ENCODE results near the gene NSMF. TPM values are rescaled to one million over a fixed set of nuclear protein-coding genes. Genes with fewer than 3 reads are reported as not detected.

The NSMF gene
- total and polyA plus RNA-seq, 2 donors (not counting 3 experiments of a cell fraction or from before 2014, with no cell fraction given), result 43.3 to 53.7 TPM

GRCh38 chr9:137505421-137506140, 46.4 kb upstream of the NSMF start:
- Histone ChIP-seq H3K9ac (replicated peaks; ENCODE audit: extremely low read depth, insufficient read depth, low read length) (no peak overlapping the region), H3K4me1 (ENCODE audit: control insufficient read depth, extremely low read depth, insufficient read depth, low read length) (no peaks in the 10 kb centered on the region), H3K4me2 (ENCODE audit: insufficient read depth, low read length) (no peak overlapping the region), H2AFZ (ENCODE audit: low read depth, low read length) (no peak overlapping the region), H3K9me3 (replicated peaks; ENCODE audit: control insufficient read depth, insufficient read depth, low read length) (no peaks in the 10 kb centered on the region), H3K9me1 (replicated peaks; ENCODE audit: control insufficient read depth, extremely low read depth, insufficient read depth, low read length) (no peaks in the 10 kb centered on the region), H3K4me3 (replicated peaks in 1 of 3; ENCODE audit: insufficient read depth in 1 of 3, low read depth in 1 of 3, low read length in 3 of 3) (no peak overlapping the region), H3K79me2 (ENCODE audit: control insufficient read depth, insufficient read depth, low read length) (no peaks in the 10 kb centered on the region), H3K27me3 (ENCODE audit: control insufficient read depth in 2 of 2, insufficient read depth in 2 of 2, low read length in 2 of 2) (no peaks in the 10 kb centered on the region), H3K27ac (ENCODE audit: insufficient read depth, low read depth, low read length) (no peak overlapping the region), H4K20me1 (replicated peaks; ENCODE audit: control insufficient read depth, extremely low read depth, insufficient read depth, low read length) (no peaks in the 10 kb centered on the region), H3K36me3 (ENCODE audit: control insufficient read depth in 2 of 2, extremely low read depth in 1 of 2, insufficient read depth in 2 of 2, low read length in 2 of 2) (no peaks in the 10 kb centered on the region)
- no TSS peak for BruUV-seq (replicated peaks)
- no peak for DNase-seq (ENCODE audit: low read depth, low spot score)
- TF ChIP-seq JUN (IDR thresholded peaks at IDR 0.05; ENCODE audit: borderline replicate concordance, insufficient read depth, insufficient read length, low read depth) (no peak), FOS (IDR thresholded peaks at IDR 0.05; ENCODE audit: borderline replicate concordance, insufficient read depth, low read length) (no peak), GATA2 (IDR thresholded peaks at IDR 0.05; ENCODE audit: insufficient read depth, insufficient read length, low read depth, low read length) (no peak), EZH2 (IDR thresholded peaks at IDR 0.05; ENCODE audit: borderline replicate concordance, low read depth, low read length, severe bottlenecking) (no peak), POLR2A (IDR thresholded peaks at IDR 0.05; ENCODE audit: low read depth, low read length) (no peak), POLR2AphosphoS5 (IDR thresholded peaks at IDR 0.05; ENCODE audit: insufficient read depth, low read depth, low read length) (no peak), MYC (IDR thresholded peaks at IDR 0.05; ENCODE audit: low read depth, low read length) (no peak)
- TF ChIP-seq, protein P1, sequence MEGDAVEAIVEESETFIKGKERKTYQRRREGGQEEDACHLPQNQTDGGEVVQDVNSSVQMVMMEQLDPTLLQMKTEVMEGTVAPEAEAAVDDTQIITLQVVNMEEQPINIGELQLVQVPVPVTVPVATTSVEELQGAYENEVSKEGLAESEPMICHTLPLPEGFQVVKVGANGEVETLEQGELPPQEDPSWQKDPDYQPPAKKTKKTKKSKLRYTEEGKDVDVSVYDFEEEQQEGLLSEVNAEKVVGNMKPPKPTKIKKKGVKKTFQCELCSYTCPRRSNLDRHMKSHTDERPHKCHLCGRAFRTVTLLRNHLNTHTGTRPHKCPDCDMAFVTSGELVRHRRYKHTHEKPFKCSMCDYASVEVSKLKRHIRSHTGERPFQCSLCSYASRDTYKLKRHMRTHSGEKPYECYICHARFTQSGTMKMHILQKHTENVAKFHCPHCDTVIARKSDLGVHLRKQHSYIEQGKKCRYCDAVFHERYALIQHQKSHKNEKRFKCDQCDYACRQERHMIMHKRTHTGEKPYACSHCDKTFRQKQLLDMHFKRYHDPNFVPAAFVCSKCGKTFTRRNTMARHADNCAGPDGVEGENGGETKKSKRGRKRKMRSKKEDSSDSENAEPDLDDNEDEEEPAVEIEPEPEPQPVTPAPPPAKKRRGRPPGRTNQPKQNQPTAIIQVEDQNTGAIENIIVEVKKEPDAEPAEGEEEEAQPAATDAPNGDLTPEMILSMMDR (IDR thresholded peaks at IDR 0.05; ENCODE audit: extremely low read depth in 1 of 2, insufficient read depth in 1 of 2, low read depth in 1 of 2, low read length in 2 of 2), result no peak
- TF ChIP-seq, protein P2, sequence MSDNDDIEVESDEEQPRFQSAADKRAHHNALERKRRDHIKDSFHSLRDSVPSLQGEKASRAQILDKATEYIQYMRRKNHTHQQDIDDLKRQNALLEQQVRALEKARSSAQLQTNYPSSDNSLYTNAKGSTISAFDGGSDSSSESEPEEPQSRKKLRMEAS (IDR thresholded peaks at IDR 0.05; ENCODE audit: insufficient read depth, insufficient read length), result no peak
- ChIA-PET CTCF (interaction anchor here (0.9 to 1.7 kb wide), 5 partner anchors 11 to 219 kb away, joined by 3 to 6 read pairs (median 3); partner anchors contain the start of gene NSMF), POLR2A (no interaction called here)
- intact Hi-C loops (cut with micrococcal nuclease), result no loop called here
- dilution Hi-C loops (cut with MboI; ENCODE audit: extremely low pct_ligation_motif_present, low sequenced_read_pairs), result no loop called here
- no peak for FAIRE-seq
